Measurements from ENCODE around the gene ITPR2.

DNA sequence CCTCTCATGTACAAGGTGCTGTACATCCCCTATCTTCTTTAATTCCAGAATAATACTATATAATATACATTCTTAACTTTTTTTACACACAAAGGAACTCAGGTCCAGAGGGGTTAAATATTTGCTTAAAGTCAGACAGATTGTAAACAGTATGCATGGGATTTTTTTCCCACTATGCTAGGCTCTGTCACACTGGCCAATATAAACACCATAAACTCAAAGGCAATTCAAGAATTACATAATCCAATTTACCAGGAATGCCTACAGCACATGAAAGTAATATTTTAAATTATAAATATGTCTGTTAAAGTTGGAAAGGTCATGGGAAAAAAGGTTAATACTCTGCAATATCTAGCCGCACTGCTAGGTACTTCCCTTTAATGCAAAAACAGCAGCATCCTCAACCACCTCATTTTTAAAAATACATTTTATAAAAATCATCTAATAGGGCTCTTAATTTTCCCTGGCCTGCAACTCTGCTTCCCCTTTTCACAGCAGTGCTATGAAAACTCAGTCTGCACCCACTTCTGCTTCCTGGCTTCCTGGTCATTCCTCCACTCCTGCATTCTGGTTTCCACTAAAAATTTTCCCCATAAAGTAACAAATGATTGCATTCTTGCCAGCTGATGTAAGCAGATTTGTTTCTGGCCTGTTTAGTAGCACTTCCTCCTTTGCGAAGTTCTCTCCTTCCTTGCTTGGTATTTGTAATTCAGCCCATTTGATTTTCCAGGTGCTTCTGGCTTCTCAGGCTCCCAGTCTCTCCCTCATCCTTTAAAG lies 128.1 kb downstream of the ITPR2 start:
- TF ChIP-seq EZH2phosphoT487 (IDR thresholded peaks at IDR 0.05; ENCODE audit: insufficient read depth, low read depth), result no peak
- TF ChIP-seq EZH2 (IDR thresholded peaks at IDR 0.05; ENCODE audit: insufficient read depth, poor library complexity, severe bottlenecking), result no peak
